Adrenal gland (tissue), 12 donors: ENCODE data around the gene FRMD5. TPM values are rescaled to one million over a fixed set of nuclear protein-coding genes. Genes with fewer than 3 reads are reported as not detected.

Experiments
- DNase-seq, 7 donors: peaks; one replicate each; pipeline ENCODE4 v3.0.0-alpha.2; 2019 to 2020
- H3K27ac ChIP-seq, 5 donors: fragments of 200-600 bp; sonication (generic) in 4 of 5; 1 replicate in 3 of 5; 2 replicates in 2 of 5; pipeline versions ENCODE4 v1.5.1 to v1.8.0; 2016 to 2020; ENCODE audit warnings: mild to moderate bottlenecking in 1 of 5
- H3K27me3 ChIP-seq: fragments of 200-600 bp; 2 replicates; pipeline ENCODE4 v1.8.0; 2021
- H3K36me3 ChIP-seq, 2 donors: fragments of 200-600 bp; replicated peaks in 1 of 2; 1 replicate in 1 of 2; 2 replicates in 1 of 2; pipeline versions ENCODE4 v1.5.1 to v1.8.0; 2018 to 2022
- H3K4me1 ChIP-seq, 2 donors: fragments of 200-600 bp; replicated peaks in 1 of 2; 1 replicate in 1 of 2; 2 replicates in 1 of 2; pipeline versions ENCODE4 v1.5.1 to v1.8.0; 2018 to 2021
- H3K4me3 ChIP-seq, 4 donors: fragments of 200-600 bp; sonication (generic) in 3 of 4; one replicate each; pipeline ENCODE4 v1.5.1; 2016 to 2018
- H3K9me3 ChIP-seq, 3 donors: fragments of 200-600 bp; sonication (generic) in 1 of 3; replicated peaks in 1 of 3; 1 replicate in 2 of 3; 2 replicates in 1 of 3; pipeline versions ENCODE4 v1.5.1 to v1.8.0; 2016 to 2021
- POLR2A ChIP-seq, 2 donors: fragments of 450-650 bp; IDR thresholded peaks; one replicate each; pipeline ENCODE4 v1.6.1; 2017; ENCODE audit warnings: antibody characterized with exemption in 2 of 2, mild to moderate bottlenecking in 2 of 2, moderate library complexity in 1 of 2
- WGBS, 4 donors: extraction: QIAGEN DNeasy Blood & Tissue Kit in 2 of 4; methylation state at CpG; one replicate each; pipeline versions ENCODE4 v1.1.5 to v1.1.7; 2013 to 2017; 5-methylcytosine and 5-hydroxymethylcytosine counted together
- intact Hi-C, 2 donors: fragments of 100-400 bp; cut with DNase I; formaldehyde crosslinking; loops; one replicate each; pipeline versions ENCODE4 v1.14.1 to v1.15.0; 2022 to 2023
- polyA plus RNA-seq, 3 donors: library from polyadenylated mRNA; stranded (reverse); fragments of 200-250 nt in 2 of 3; fragments of 350-450 nt in 1 of 3; fragmentation: Illumina TruSeq in 1 of 3; extraction: RNeasy Lipid Tissue Mini Kit (QIAGEN cat#74804) in 1 of 3; gene quantifications; one replicate each; pipeline ENCODE4 v1.2.3, GENCODE V29; 2013 to 2014
- total RNA-seq, 9 donors: library from RNA; depleted of rRNA in 4 of 9; stranded (reverse); fragments of >200 nt in 4 of 9; fragments of 120-200 nt in 1 of 9; fragmentation: NEBNext Ultra II Directional in 1 of 9; extraction: Animal tissue kit (Norgen Biotek cat#: 25700) in 1 of 9; gene quantifications; one replicate each; pipeline versions ENCODE4 v1.1.0 to v1.2.4, GENCODE V29; 2013 to 2023
- TF ChIP-seq, protein P1 (sequence below), 6 experiments: fragments of 450-650 bp in 4 of 6; fragments of 200-600 bp in 2 of 6; sonication (generic) in 1 of 6; IDR thresholded peaks; 1 replicate in 5 of 6; 2 replicates in 1 of 6; pipeline versions ENCODE4 v1.5.1 to v1.8.0; 2016 to 2021; ENCODE audit warnings: antibody characterized with exemption in 6 of 6, mild to moderate bottlenecking in 2 of 6, moderate library complexity in 1 of 6
- donor health status: healthy with polysubstance abuse.
- donor health status: Bipolar disorder and iron deficiency.
- donor health status: DM: yes; HTN: yes; CAD: no.
- donor health status: DM: no; HTN: no; CAD: no.
- donor health status: DM: no; HTN: no; CAD: no.
- donor health status: DM: yes; HTN: yes; CAD: no.

FRMD5 gene
- total and polyA plus RNA-seq, 12 donors = 2.9 to 53.8 (median 12.1) TPM

DNA sequence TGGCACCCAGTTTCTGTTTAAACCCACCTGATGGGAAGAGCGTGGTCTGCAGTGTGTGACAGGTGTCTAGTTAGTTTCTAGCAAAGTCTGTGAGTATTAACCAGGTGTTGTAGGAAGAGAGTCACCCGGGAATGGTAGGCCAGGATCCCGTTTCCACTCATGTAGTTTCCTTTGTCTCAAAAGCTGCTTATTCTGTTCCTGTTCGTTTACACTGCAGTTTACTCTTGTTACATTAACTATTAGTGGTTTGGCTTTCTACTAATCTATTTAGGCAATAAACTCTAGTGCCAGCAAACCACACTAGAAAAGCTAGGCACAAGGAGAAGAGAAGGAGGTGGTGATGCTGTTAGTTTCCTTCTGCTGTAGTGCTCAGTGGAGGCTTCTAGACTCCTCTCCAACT is 335.5 kb downstream of the FRMD5 start:
- H3K36me3 ChIP-seq = no peaks in the 10 kb centered on the region

DNA sequence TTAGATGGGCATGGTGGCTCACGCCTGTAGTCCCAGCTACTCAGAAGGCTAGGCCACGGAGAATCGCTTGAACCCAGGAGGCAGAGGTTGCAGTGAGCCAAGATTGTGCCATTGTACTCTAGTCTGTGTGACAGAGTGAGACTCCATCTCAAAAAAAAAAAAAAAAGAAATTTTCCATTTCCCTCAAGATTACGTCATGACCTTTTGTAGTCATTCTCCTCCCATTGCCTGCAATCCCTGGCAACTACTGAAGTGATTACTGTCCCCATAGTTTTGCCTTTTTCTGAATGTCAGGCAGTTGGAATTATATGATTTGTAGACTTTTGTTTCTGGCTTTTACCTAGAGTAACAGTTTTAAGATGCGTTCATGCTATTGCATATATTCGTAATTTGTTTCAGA is 340.3 kb downstream of the FRMD5 start:
- Histone ChIP-seq H3K36me3 (no peaks in the 10 kb centered on the region), H3K27ac (no peak overlapping the region), H3K9me3 (no peaks in the 10 kb centered on the region), H3K27me3 (no peaks in the 10 kb centered on the region), H3K4me1 (no peaks in the 10 kb centered on the region), H3K4me3 (no peak overlapping the region)
- intact Hi-C loops = no loop called here
- TF ChIP-seq, protein P1, sequence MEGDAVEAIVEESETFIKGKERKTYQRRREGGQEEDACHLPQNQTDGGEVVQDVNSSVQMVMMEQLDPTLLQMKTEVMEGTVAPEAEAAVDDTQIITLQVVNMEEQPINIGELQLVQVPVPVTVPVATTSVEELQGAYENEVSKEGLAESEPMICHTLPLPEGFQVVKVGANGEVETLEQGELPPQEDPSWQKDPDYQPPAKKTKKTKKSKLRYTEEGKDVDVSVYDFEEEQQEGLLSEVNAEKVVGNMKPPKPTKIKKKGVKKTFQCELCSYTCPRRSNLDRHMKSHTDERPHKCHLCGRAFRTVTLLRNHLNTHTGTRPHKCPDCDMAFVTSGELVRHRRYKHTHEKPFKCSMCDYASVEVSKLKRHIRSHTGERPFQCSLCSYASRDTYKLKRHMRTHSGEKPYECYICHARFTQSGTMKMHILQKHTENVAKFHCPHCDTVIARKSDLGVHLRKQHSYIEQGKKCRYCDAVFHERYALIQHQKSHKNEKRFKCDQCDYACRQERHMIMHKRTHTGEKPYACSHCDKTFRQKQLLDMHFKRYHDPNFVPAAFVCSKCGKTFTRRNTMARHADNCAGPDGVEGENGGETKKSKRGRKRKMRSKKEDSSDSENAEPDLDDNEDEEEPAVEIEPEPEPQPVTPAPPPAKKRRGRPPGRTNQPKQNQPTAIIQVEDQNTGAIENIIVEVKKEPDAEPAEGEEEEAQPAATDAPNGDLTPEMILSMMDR (IDR thresholded peaks at IDR 0.05) = no peak
- TF ChIP-seq POLR2A (IDR thresholded peaks at IDR 0.05) = no peak
- no peak for DNase-seq
- 85 to 91% (median 89%) methylated on average over 6 of the region's 6 CpGs for WGBS, 4 donors

More for the DNA sequence above, 335.5 kb downstream of the FRMD5 start:
- TF ChIP-seq, protein P1 (IDR thresholded peaks at IDR 0.05) = no peak
- no peak for TF ChIP-seq POLR2A (IDR thresholded peaks at IDR 0.05)
- DNase-seq = no peak
- 75 to 86% (median 84%) methylated on average over 4 of the region's 4 CpGs for WGBS, 4 donors
- Histone ChIP-seq H3K27ac (no peak overlapping the region), H3K4me1 (no peaks in the 10 kb centered on the region), H3K4me3 (no peak overlapping the region), H3K9me3 (no peaks in the 10 kb centered on the region), H3K27me3 (no peaks in the 10 kb centered on the region)
- intact Hi-C loops = no loop called here

DNA sequence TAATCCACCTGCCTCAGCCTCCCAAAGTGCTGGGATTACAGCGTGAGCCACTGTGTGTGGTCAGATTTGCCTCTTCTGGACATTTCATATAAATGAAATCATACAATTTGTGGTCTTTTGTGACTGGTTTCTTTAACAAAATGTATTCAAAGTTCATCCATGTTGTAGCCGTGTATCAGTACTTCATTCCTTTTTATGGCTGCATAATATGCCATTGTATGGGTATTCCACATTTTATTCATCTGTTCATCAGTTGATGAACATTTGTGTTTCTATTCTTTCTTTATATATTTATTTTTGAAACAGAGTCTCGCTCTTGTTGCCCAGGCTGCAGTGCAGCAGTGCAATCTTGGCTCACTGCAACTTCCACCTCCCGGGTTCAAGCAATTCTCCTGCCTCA is 342.5 kb downstream of the FRMD5 start:
- H3K4me3 ChIP-seq = no peak overlapping the region
- H3K4me1 ChIP-seq = no peaks in the 10 kb centered on the region
- H3K36me3 ChIP-seq = no peaks in the 10 kb centered on the region
- WGBS, 4 donors = 95 to 99% (median 97%) methylated on average over 4 of the region's 4 CpGs
- intact Hi-C loops = no loop called here
- H3K27me3 ChIP-seq = no peaks in the 10 kb centered on the region
- H3K27ac ChIP-seq = no peak overlapping the region
- TF ChIP-seq, protein P1 (IDR thresholded peaks at IDR 0.05) = no peak
- no peak for TF ChIP-seq POLR2A (IDR thresholded peaks at IDR 0.05)
- no peaks in the 10 kb centered on the region for H3K9me3 ChIP-seq
- no peak for DNase-seq

DNA sequence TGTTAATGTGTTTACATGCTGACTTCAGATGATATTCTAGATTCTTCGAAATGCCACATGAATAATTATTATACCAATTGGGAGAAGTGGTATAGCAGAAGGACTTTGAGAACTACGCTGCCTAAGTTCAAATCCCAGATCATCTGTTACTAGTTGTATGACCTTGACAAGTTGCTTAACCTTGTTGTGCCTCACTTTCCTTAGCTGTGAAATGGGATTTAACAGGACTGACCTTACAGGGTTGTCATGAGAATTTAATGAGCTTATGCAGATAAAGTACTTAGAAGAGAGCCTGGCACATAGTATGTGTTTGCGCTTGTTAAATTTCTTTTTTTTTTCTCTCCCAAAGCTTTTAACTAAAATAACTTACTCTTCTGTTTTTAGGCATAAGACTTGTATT is 343.8 kb downstream of the FRMD5 start:
- DNase-seq = no peak
- no peak for TF ChIP-seq POLR2A (IDR thresholded peaks at IDR 0.05)
- TF ChIP-seq, protein P1 (IDR thresholded peaks at IDR 0.05) = no peak
- Histone ChIP-seq H3K27me3 (no peaks in the 10 kb centered on the region), H3K9me3 (no peaks in the 10 kb centered on the region), H3K4me1 (no peaks in the 10 kb centered on the region), H3K36me3 (no peaks in the 10 kb centered on the region), H3K27ac (no peak overlapping the region), H3K4me3 (no peak overlapping the region)
- intact Hi-C loops = no loop called here
- 95 to 98% (median 98%) methylated on average over 3 of the region's 3 CpGs for WGBS, 4 donors
